DOHH2 (cell line): Measurements from ENCODE around the gene CSF3.

Experiments
- CTCF ChIP-seq: fragments of 200-600 bp; sonication (generic); IDR thresholded peaks from one replicate; pipeline ENCODE4 v1.5.1; 2014; ENCODE audit warnings: antibody characterized with exemption, mild to moderate bottlenecking, low read depth, low read length; ENCODE audit not compliant: poor library complexity, severe bottlenecking
- EZH2phosphoT487 ChIP-seq: fragments of 200-600 bp; sonication (generic); IDR thresholded peaks from 2 replicates; pipeline ENCODE4 v1.6.1; 2017; ENCODE audit warnings: borderline replicate concordance, mild to moderate bottlenecking, antibody characterized with exemption, low read length, moderate library complexity, mixed read lengths

GRCh38 chr17:40025559-40025958 is 10.3 kb downstream of the CSF3 start:
- TF ChIP-seq CTCF, result no peak
- no peak for TF ChIP-seq EZH2phosphoT487
